ENCODE results near the gene USP49. TPM values are rescaled to one million over a fixed set of nuclear protein-coding genes. Genes with fewer than 3 reads are reported as not detected.

USP49 gene
- total and polyA plus RNA-seq, 2 of the 13 experiments (the other 11 are each of a cell fraction or from before 2014, with no cell fraction given) = 2.9 to 4.3 TPM

DNA sequence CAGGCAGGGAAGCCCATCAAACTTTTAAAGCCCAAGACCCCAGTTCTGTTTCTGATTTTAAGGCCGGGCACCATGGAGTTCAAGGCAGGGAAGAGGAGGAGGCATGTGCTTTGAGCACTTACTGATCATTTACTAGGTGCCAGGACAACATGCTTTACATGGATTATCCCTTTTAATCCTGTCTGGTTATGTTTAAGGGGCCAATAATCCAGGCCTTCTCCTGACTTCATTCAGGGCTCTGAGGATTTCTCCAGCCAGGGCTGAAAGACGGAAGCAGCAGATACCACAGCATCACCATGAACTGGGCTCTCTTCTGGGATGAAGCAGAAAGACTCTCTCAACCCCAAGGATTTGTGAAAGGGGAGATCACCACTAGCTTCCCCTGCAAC lies 42.3 kb upstream of the USP49 start (continued):
- no peak for TF ChIP-seq SUZ12 (IDR thresholded peaks at IDR 0.05; ENCODE audit: low read depth, low read length)
- no peak for TF ChIP-seq PAF1 (CRISPR knock-in tag; IDR thresholded peaks at IDR 0.05)
- no peak for TF ChIP-seq SETDB1 (CRISPR knock-in tag; IDR thresholded peaks at IDR 0.05; ENCODE audit: borderline replicate concordance)
- TF ChIP-seq ZNF75D (CRISPR knock-in tag; IDR thresholded peaks at IDR 0.05; ENCODE audit: borderline replicate concordance) = no peak
- no peak for TF ChIP-seq ZNF24 (IDR thresholded peaks at IDR 0.05)

DNA sequence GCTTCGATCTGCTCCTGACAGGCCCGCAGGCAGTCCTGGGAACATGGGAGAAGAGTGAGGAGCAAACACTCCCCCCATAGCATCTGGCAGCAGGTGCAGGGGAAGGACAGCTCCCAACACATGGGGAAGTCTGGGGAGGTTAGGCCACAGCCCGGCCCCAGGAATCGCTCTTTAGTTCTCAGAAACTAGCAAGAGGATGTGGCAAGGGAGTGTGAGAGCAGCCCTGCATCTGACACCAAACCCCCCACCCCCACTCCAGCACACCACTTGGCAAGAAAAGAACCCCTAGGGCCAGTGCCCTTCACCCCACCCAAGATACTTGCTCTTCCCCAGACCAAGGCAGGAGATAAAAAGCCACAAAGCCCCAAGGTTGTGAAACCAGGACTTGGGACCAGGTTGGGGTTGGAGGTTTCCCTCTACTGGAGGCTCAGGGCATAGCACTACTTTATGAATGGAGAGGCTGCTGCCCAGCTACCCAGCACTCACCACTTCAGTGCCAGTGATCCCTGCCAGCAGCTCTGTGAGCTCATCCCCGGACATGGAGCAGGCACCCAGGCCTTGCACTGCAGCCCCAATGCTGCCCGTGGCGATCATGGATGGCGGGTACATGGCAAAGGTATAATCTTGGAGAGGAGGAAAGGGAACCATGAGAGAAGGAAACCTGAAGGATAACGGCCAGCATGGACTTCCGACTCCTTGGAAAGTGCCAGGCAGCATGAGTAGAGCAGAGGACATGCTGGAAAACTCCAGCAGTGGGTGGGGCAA lies 41.1 kb upstream of the USP49 start:
- H4K20me1 ChIP-seq (ENCODE audit: insufficient read depth, low read length) = peaks cover 7% of the 10 kb centered on the region; the same call in 1 of the 2 replicates
- H3K27ac ChIP-seq (ENCODE audit: extremely low read length, insufficient read depth, low read length) = peak overlapping the region; percentile 3
- intact Hi-C loops (cut with micrococcal nuclease; ENCODE audit: unreplicated experiment) (loop anchor here (1.0 to 5.0 kb wide), 4 partner anchors 15 to 154 kb away; partner anchors contain the start of genes BYSL, MED20 and PRICKLE4), in situ Hi-C loops (cut with HindIII; ENCODE audit: extremely low pct_ligation_motif_present, low pct_unique_long_range_greater_than_20kb) (loop anchor here (5.0 kb wide), 1 partner anchor 106 kb away; no protein-coding TSS in a partner anchor)
- DNase-seq (ENCODE audit: low spot score) = peak; percentile 87
- no TSS peak for BruUV-seq (replicated peaks)
- peak; percentile 90 for FAIRE-seq
- H3K9me3 ChIP-seq (ENCODE audit: low read length) = no peaks in the 10 kb centered on the region
- H3K4me2 ChIP-seq (ENCODE audit: low read depth, low read length) = no peak overlapping the region
- no peaks in the 10 kb centered on the region for H3K27me3 ChIP-seq (ENCODE audit: control insufficient read depth in 1 of 2, insufficient read depth in 2 of 2, low read length in 2 of 2)
- peaks cover 22 to 35% of the 10 kb centered on the region in 2 experiments for H3K36me3 ChIP-seq (replicated peaks in 1 of 2; ENCODE audit: control insufficient read depth in 1 of 2, insufficient read depth in 2 of 2, low read length in 2 of 2)
- peak; percentile 80 for ATAC-seq
- H2AFZ ChIP-seq (ENCODE audit: low read length) = no peak overlapping the region
- CTCF ChIA-PET (ENCODE audit: low intra/inter-chr PET ratio, low total read pairs) = interaction anchor here (1.1 to 1.6 kb wide), 4 partner anchors 14 to 135 kb away, joined by 3 to 13 read pairs (median 6); no protein-coding TSS in a partner anchor
- POLR2A ChIA-PET = interaction anchor here (0.9 to 7.4 kb wide), 6 partner anchors 11 to 149 kb away, joined by 3 to 45 read pairs (median 4); partner anchors contain the start of genes BYSL, MED20, TAF8 and TOMM6
- no peaks in the 10 kb centered on the region for H3K79me2 ChIP-seq (ENCODE audit: insufficient read depth, low read length)
- H3K4me1 ChIP-seq (ENCODE audit: insufficient read depth, low read length) = peaks cover 30% of the 10 kb centered on the region
- H3K9ac ChIP-seq (ENCODE audit: insufficient read depth, low read depth, low read length) = no peak overlapping the region
- 54% methylated on average over 10 of the region's 10 CpGs for WGBS (ENCODE audit: low lambda C conversion rate)
- no peak overlapping the region for H3K4me3 ChIP-seq (replicated peaks in 1 of 3; ENCODE audit: insufficient read depth in 1 of 3, low read depth in 2 of 3, low read length in 3 of 3)
- TF ChIP-seq HNF4G (IDR thresholded peaks at IDR 0.05; ENCODE audit: borderline replicate concordance, low read depth, low read length) (peak; percentile 52; the same call in 1 of the 2 replicates), HNF4G (CRISPR knock-in tag; IDR thresholded peaks at IDR 0.05; ENCODE audit: borderline replicate concordance, low read depth) (no peak), SAP130 (CRISPR knock-in tag; IDR thresholded peaks at IDR 0.05; ENCODE audit: low read depth) (peak; percentile 52; the same call in 1 of the 2 replicates), RFXANK (CRISPR knock-in tag; IDR thresholded peaks at IDR 0.05) (0 out of 2 replicates have a peak, but pooled peaks have one; percentile 56), GATA4 (IDR thresholded peaks at IDR 0.05; ENCODE audit: borderline replicate concordance, low read depth) (no peak), ZNF350 (CRISPR knock-in tag; IDR thresholded peaks at IDR 0.05; ENCODE audit: borderline replicate concordance, low read depth) (0 out of 2 replicates have a peak, but pooled peaks have one; percentile 16), ELF1 (CRISPR knock-in tag; IDR thresholded peaks at IDR 0.05) (peak; percentile 25; the same call in 1 of the 2 replicates), POLR2A (IDR thresholded peaks at IDR 0.05; ENCODE audit: insufficient read depth in 1 of 2, low read depth in 2 of 2, low read length in 2 of 2) (peak in 1 of 2 experiments; percentile 9; a peak in 1 of 4 replicates), GATAD2A (CRISPR knock-in tag; IDR thresholded peaks at IDR 0.05) (0 out of 2 replicates have a peak, but pooled peaks have one; percentile 52)
- TF ChIP-seq, protein P1, sequence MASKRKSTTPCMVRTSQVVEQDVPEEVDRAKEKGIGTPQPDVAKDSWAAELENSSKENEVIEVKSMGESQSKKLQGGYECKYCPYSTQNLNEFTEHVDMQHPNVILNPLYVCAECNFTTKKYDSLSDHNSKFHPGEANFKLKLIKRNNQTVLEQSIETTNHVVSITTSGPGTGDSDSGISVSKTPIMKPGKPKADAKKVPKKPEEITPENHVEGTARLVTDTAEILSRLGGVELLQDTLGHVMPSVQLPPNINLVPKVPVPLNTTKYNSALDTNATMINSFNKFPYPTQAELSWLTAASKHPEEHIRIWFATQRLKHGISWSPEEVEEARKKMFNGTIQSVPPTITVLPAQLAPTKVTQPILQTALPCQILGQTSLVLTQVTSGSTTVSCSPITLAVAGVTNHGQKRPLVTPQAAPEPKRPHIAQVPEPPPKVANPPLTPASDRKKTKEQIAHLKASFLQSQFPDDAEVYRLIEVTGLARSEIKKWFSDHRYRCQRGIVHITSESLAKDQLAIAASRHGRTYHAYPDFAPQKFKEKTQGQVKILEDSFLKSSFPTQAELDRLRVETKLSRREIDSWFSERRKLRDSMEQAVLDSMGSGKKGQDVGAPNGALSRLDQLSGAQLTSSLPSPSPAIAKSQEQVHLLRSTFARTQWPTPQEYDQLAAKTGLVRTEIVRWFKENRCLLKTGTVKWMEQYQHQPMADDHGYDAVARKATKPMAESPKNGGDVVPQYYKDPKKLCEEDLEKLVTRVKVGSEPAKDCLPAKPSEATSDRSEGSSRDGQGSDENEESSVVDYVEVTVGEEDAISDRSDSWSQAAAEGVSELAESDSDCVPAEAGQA (IDR thresholded peaks at IDR 0.05; ENCODE audit: low read depth) = no peak
- TF ChIP-seq, protein P1 (CRISPR knock-in tag; IDR thresholded peaks at IDR 0.05; ENCODE audit: borderline replicate concordance) = no peak
